ENCODE results near the gene SLC16A3. TPM values are rescaled to one million over a fixed set of nuclear protein-coding genes. Genes with fewer than 3 reads are reported as not detected.

The SLC16A3 gene
- polyA plus RNA-seq, 3 donors: 26.3 to 103 (median 35.3) TPM

GRCh38 chr17:82193520-82194220 lies 35.2 kb upstream of the SLC16A3 start:
- Mint-ChIP-seq H3K4me3 (peak overlapping the region; percentile 80 to 91), H3K27me3 (ENCODE audit: low read depth in 3 of 3) (no peaks in the 10 kb centered on the region), H3K27ac (peak overlapping the region; percentile 73 to 94 (median 85)), H3K4me1 (peaks cover 17% of the 10 kb centered on the region), H3K36me3 (peaks cover 36 to 42% of the 10 kb centered on the region in 2 donors), H3K9me3 (peaks cover 0 to 2% (median 0%) of the 10 kb centered on the region in 7 donors)
- Histone ChIP-seq H4K20me1 (ENCODE audit: insufficient read depth, low read length) (no peaks in the 10 kb centered on the region), H3K36me3 (replicated peaks in 1 of 2; ENCODE audit: control insufficient read depth in 1 of 2, insufficient read depth in 2 of 2, low read length in 2 of 2) (peaks cover 3 to 13% of the 10 kb centered on the region in 2 donors), H3K27ac (ENCODE audit: low read depth in 1 of 2, low read length in 2 of 2) (peak overlapping the region; percentile 60 to 84), H3K79me2 (ENCODE audit: insufficient read depth, low read length) (no peaks in the 10 kb centered on the region), H3K4me3 (replicated peaks in 1 of 3; ENCODE audit: low read depth in 2 of 3, low read length in 3 of 3) (peak overlapping the region; percentile 35 to 82 (median 56)), H3K4me2 (replicated peaks; ENCODE audit: extremely low read depth, low read length, poor library complexity, severe bottlenecking) (peak overlapping the region; percentile 73), H3K27me3 (ENCODE audit: control insufficient read depth in 2 of 2, insufficient read depth in 2 of 2, low read length in 2 of 2) (no peaks in the 10 kb centered on the region), H3K9me3 (replicated peaks in 1 of 2; ENCODE audit: control insufficient read depth in 1 of 2, insufficient read depth in 1 of 2, low read length in 2 of 2) (no peaks in the 10 kb centered on the region), H3K4me1 (ENCODE audit: control insufficient read depth in 1 of 2, insufficient read depth in 2 of 2, low read length in 2 of 2) (peaks cover 17 to 20% of the 10 kb centered on the region in 2 donors), H3K9ac (ENCODE audit: insufficient read depth, low read length, poor library complexity, severe bottlenecking) (peak overlapping the region; percentile 68), H2AFZ (ENCODE audit: insufficient read depth, low read depth, low read length, poor library complexity, severe bottlenecking) (peak overlapping the region; percentile 80)
- intact Hi-C loops (cut with micrococcal nuclease): no loop called here
- no peak for TF ChIP-seq CTCF (IDR thresholded peaks at IDR 0.05)
- 35% methylated on average over 11 of the region's 16 CpGs for WGBS (ENCODE audit: insufficient coverage)
- peak; percentile 58 to 79 (median 77) for DNase-seq

DNA sequence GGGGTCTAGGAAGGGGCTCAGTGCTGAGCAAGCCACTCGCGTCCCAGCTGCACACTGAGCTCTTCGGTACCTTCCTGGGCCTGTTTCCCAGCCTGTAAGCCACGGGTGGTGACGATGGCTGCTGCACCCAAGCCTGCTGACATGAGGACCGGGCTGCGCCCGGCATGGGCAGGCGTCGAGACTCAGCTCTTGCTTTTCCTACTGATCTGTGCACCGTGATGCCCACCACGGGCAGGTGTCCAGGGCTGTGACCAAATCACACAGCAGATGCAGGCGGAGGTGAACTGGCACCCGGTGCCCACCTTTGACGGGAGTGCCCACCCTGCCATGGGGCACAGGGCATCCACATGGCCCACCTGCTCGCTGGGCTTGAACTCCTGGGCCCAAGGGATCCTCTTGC lies 34.1 kb upstream of the SLC16A3 start:
- Histone ChIP-seq H3K4me1 (ENCODE audit: control insufficient read depth in 1 of 2, insufficient read depth in 2 of 2, low read length in 2 of 2) (peaks cover 17 to 20% of the 10 kb centered on the region in 2 donors), H3K36me3 (replicated peaks in 1 of 2; ENCODE audit: control insufficient read depth in 1 of 2, insufficient read depth in 2 of 2, low read length in 2 of 2) (peaks cover 3 to 13% of the 10 kb centered on the region in 2 donors), H3K79me2 (ENCODE audit: insufficient read depth, low read length) (no peaks in the 10 kb centered on the region), H3K9me3 (replicated peaks in 1 of 2; ENCODE audit: control insufficient read depth in 1 of 2, insufficient read depth in 1 of 2, low read length in 2 of 2) (no peaks in the 10 kb centered on the region), H3K9ac (ENCODE audit: insufficient read depth, low read length, poor library complexity, severe bottlenecking) (no peak overlapping the region), H3K4me2 (replicated peaks; ENCODE audit: extremely low read depth, low read length, poor library complexity, severe bottlenecking) (no peak overlapping the region), H3K27me3 (ENCODE audit: control insufficient read depth in 2 of 2, insufficient read depth in 2 of 2, low read length in 2 of 2) (no peaks in the 10 kb centered on the region), H4K20me1 (ENCODE audit: insufficient read depth, low read length) (no peaks in the 10 kb centered on the region), H3K4me3 (replicated peaks in 1 of 3; ENCODE audit: low read depth in 2 of 3, low read length in 3 of 3) (no peak overlapping the region), H2AFZ (ENCODE audit: insufficient read depth, low read depth, low read length, poor library complexity, severe bottlenecking) (no peak overlapping the region), H3K27ac (ENCODE audit: low read depth in 1 of 2, low read length in 2 of 2) (peak overlapping the region in 1 of 2 donors; percentile 6)
- Mint-ChIP-seq H3K4me3 (no peak overlapping the region), H3K27ac (peak overlapping the region in 1 of 7 donors; percentile 46), H3K27me3 (ENCODE audit: low read depth in 3 of 3) (no peaks in the 10 kb centered on the region), H3K4me1 (peaks cover 17% of the 10 kb centered on the region), H3K9me3 (peaks cover 0 to 2% (median 0%) of the 10 kb centered on the region in 7 donors), H3K36me3 (peaks cover 40 to 51% of the 10 kb centered on the region in 2 donors)
- 98% methylated on average over 16 of the region's 16 CpGs for WGBS (ENCODE audit: insufficient coverage)
- no peak for TF ChIP-seq CTCF (IDR thresholded peaks at IDR 0.05)
- no peak for DNase-seq
- intact Hi-C loops (cut with micrococcal nuclease): no loop called here
